GM21447 (cell line): ENCODE data around the gene ALG12.

Source experiments
- ATAC-seq: cut with Tn5 transposase; IDR thresholded peaks from one replicate; pipeline ENCODE4 v1.9.1; 2021; ENCODE audit not compliant: unreplicated experiment

ALG12 gene

DNA sequence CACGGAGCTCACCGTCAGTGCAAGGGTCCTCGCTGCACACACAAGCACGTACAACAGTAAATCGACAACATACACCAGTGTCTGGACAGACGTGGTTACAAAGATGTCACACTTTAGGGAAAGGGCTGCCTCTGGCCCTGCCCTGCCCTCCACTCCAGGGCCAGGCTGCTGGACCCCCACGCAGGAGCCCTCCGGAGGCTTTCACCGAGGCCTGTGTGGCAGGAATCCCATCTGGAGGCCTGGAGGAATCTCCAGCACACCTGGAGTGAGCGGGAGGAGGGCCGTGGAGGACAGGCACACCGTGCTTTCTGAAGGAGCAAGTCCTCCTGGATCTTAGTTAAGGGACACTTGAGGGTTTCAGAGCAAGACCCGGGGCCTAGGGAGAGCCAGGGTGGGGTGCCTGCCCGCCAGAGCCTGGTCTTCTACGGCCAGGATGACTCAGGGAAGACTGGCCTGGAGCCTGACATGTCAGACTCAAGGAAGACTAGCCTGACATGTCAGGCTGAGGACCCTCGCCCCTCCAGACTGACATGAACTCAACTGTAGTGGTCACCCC lies 40.2 kb upstream of the ALG12 start:
- ATAC-seq = no peak

DNA sequence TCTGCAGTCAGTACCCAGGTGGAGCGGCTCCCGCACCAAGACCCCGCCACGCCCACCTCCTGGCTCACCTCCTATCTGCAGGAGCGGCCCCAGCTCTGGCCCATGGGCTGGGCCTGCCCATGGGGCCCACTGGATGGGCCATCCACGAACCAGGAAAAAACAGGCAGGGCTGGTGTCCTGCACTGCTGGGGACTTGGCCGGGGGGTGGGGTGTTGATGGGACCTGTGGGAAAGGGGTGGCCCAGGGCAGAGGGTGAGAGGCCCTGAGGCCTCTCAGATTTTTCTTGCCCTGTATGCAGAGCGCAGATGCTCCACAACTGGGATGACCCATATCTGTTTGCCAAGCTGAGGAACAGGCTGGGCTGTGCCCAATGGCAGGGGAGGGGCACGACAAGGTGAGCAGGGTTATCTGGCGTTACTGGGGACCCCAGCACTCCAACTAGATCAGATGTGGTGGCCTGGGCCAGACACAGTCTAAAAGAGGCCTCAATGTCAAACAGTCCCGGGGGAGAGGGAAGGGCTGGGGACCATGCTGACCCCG lies 39.7 kb upstream of the ALG12 start:
- no peak for ATAC-seq

DNA sequence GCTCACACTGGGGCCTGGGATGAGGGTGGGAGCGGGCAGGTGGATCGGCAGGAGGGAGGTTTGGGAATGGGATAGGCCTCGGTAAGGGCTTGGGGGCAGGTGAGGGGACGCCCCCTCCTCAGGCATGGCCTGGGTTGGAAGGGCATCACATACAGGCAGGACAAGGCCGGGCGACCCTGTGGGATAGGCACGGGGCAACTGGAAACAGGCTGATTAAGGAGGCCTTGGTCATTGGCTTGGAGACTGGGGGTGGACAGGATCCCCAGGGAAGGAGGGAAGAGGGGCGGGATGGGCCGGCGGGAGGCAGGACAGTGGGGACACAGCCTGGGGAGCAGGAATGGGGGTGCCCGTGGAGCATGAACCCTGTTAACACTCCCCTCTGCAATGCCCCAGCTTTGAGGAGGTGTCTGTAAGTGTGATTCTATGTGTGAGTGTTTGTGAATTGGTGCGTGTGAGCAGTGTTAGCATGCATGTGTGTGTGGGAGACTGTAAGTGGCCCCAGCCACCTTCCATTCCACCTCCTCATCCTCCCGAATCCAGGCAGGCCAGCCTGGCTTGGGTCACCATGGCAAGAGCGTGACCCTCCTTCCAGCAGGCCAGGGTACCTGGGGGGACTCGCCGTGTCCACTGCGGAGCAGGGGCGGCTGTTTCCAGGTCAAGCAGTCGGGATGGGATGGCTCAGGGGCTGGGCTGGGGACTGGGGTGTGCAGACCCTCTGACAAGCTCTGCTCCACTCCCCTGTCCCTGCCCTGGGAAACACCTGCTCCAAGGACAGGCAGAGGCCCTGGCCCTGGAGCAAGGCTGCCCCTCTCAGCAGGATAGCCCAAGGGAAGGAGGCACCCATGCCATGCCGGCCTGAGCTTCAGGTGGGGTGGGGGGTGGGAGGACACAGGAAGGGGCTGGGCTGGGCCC lies 38.9 kb upstream of the ALG12 start:
- no peak for ATAC-seq

DNA sequence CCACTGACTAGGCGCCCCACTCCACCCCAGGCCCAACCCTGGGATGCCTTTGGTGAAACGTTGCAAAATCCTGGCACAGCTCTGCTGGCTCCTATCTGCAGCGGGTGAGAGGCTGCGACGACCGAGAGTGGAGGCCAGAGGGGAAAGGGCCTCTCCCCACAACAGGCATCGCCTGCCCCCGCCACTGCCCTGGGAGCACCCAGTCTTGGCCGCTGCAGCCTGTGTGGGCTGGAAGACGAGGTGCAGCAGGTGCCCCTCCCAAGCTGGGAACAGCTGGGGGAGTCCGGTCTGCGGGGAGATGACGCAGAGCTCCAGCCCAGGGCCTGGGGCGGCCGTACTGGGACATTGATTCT lies 38.2 kb upstream of the ALG12 start:
- no peak for ATAC-seq

DNA sequence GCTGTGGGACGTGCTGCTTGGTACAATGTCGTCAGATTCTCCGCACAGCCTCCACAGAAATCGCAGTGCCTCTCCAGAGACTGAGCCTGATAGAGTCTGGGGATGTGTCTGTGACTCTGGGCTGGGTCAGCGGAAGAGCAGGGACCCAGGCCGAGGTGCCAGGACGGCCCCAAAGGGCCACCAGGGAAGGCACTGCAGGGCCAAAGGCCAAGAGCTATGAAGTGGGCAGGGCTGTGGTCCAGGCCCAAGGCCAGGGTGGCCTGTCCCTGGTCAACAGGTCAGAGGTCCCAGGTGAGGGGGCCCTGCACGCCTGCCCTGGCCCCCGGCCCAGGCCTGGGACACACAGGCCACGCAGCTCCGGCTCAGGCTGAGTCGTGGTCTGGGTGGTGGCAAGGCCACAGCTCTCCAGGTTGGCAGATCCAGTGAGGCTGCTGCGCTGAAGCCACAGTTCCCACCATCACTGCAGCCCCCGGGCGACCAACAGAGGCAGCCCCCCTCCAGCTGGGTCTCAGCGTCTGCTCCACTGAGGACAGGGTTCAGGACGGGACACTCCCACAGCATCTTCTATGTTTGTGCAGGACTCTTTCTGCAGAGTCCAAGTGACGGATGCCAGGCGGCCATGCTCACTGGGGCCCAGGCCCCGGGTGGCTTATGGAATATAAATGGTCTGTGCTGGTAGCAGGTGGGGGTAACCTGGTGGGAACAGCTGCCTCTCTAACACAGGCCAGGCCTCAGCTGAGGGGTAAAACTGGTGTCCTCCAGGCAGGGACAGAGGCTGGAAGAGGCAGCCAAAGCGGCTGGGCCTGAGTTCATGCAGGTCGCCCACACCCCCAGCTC lies 37.6 kb upstream of the ALG12 start:
- ATAC-seq = no peak

DNA sequence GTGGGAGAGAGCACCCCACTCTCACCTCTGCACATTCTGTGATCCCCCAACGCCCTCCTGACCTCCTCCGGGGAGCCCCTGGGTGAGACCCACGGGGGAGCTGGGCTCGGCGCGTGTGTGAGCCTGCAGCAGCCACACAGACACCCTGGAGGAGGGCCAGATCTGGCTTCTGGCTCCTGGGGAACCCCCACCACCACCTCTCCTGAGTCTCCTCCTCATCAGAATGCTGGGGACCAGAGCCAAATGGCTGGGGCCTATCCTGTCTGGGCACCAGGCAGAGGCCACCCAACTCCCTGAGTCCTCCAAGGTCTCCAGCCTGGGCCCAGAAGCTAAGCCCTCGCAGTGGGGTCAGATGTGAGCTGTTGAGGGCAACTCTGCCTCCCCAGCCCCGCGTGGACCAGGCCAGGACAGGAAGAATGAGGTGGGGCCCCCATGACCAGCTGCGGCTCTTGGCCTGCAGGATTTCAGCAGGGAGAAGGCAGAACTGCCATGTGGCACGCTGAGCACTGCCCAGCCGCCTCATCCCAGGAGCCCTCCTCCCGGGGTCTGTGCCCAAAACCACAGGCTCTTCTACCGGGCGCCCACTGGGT lies 36.8 kb upstream of the ALG12 start:
- ATAC-seq = no peak

DNA sequence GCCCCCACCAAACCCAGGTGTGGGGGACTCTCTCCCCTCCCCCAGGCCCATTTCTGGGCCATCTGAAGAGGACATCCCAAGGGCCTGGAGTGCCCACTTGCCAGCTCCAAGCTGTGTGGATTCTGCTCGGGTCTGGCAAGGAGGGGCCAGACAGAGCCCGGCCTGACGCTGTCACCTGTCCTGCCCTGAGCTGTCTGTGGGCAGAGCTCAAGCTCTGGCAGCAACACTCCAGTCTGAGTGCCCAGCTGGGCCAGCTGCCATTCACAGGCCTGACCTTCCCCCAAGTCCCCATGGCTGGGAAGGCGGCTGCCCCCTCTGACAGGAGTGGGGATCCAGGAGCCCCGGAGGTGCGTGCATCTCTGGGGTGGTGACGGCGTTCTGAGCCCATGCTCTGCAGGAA lies 36.1 kb upstream of the ALG12 start:
- no peak for ATAC-seq

DNA sequence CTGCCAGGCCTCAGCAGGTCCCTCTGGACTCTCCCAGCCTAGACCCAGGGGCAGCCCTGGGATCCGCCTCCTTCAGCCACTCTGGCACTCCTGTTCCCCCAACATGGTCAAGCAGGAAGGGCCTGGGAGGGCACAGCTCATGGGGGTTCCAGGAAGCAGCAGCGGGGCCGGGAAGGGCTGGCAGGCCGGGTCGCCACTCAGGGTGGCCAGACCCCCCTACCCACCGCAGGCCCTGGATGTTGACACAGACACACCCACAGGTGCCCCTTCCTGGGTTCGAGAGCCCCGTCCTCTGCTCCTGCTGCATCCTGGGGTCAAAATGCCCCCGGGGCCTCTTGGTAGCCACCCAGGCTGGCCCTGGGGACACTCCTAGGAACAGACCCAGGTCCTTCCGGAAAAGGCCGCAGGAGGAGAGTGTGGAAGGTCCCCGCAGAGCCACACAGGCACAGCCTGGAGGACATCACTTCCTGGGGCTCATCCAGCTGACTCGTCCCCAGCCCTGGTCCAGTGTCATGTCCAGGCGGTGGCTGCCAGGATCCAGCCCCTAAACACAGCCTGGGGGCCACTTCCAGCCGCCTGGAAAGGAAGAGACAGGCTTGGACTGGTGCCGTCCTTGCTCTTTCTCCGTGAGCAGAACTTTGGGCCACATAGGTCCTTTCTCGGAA lies 35.6 kb upstream of the ALG12 start:
- ATAC-seq = no peak

DNA sequence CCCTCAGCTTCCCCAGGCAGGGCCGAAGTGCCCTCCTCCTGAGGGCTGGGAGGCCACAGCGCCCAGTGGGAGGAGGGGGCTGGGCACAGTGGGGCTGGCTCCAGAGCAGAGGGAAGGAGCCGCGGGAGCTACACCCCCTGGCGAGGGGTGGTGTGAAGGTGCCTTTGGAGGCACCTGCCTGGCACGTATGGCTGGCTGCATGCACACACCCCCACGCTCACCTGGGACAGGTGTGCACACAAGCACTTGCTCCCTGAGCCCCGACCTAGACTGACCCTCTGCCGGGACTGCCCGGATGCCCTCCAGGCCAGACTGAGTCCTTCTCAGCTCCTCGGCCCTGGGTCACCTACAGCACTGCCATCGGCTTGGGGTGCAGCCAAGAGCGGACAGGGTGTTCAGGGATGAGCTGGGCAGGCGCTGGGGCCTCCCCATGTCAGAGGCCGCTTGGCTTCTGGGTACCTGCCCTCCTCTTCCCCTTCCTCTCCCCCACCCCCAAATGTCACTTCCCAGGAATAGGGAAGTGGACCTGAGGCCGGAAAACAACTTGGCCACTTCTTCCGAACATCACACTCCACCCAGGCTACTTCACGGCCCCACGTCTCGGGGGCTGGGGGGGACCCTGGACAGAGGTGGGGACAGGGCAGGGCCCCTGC lies 34.9 kb upstream of the ALG12 start:
- ATAC-seq = no peak

DNA sequence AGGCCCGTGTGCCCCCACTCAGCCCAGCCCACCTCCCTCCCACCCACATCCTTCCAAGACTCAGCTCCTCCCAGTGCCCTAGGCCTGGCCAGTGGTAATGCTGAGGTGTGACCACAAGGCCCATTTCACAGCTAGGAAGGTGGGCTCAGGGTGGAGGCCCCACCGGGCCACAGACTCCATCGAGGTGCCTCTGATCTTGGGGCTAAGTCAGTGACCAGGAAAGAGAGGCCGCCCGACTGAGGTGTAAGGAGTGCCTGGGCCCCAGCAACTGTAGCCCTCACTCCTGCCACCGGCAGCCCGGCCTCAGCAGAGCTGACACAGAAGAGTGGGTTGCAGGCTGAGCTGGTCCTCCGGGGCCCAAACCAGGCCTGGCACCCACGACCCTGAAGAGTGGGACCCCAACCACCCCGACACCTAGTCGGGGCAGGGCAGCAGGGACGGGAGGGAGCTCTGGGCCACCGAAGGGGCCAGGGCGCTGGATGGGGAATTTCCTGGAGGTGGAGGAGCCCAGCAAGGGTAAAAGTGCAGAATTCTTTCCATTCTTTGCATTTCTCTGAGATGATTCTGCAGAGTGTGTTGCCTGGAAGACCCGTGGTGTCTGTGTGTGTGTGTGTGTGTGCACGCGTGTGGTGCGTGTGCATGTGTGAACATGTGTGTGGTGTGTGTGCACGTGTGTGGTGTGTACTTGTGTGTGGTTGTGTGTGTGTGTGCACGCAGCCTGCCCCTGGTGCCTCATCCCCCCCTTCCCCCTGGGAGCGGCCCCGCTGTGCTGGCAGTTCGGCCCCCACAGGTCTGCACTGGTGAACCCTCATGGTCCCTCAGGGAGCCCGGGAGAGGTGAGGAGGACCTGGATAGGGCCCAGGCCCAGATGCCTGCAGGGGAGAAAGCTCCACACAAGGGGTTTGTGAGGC lies 34.0 kb upstream of the ALG12 start:
- no peak for ATAC-seq

DNA sequence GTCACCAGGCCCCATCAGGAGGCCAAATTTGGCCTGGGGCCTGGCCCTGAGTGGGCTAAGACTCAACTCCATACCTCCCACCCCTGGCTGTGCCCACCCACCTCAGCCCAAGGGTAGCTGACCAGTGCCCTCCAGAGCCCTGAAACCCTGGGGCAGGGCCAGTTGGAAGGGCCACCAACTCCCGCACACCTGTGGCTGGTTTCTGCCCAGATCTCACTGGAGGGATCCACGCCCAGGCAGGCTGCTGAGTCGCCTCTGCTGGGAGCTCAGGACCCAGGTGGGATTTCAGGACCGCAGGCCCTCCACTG lies 33.4 kb upstream of the ALG12 start:
- no peak for ATAC-seq

DNA sequence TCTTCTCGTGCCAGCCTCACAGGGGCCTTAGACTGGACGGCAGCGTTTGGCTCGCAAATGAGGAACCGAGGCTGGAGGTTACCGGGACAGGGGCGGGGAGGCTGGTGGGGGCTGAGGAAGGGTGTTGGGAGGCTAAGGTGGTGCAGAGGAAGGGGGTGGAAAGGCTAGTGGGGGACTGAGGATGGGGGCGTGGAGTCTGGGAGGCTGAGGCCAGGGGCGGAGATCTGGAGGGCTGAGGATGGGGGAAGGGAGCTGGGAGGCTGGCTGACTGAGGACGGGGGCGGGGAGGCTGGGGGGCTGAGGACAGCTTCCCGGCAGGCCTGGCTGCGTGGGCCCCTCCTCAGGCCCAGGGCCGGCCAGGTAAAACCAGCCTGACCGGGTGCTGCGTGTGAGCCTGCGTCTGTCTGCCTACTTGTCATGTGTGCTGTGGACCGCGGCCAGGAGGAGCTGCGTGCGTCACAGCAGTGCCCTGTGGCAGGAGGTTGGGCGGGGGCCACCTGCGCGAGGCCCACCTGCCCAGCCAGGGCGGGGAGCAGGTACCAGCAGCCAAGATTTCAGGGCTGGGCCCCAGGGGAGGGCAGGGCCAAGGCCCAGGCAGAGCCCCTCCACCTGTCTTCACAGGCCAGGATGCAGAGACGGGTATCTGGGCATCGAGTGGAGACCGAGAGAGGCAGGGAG lies 32.9 kb upstream of the ALG12 start:
- no peak for ATAC-seq

DNA sequence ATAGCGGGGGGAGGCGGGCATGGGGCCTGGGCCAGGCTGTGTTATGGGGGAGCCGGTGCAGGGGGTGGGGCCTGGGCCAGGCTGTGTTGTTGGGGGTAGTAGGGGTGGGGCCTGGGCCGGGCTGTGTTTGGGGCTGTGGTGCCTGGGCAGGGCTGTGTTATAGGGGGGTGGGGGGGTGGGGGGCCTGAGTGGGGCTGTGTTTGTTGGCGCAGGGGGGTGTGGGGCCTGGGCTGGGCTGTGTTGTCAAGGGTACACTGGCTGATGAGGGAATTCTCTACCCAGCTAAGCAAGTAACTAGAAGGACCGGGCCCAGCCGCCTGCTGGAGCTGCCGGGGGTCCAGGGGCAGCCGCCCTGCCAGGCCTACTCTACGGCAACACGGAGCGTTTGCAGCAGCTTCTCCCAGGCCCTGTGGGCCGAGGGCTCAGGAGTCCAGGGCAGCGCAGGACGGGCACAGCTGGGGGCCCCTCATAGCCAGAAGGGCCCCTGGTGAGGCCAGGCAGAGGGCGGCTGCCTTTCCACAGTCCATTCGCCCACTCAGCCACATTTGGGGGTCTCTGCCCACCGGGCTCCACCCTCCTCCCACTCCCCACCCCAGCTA lies 32.3 kb upstream of the ALG12 start:
- ATAC-seq = no peak

DNA sequence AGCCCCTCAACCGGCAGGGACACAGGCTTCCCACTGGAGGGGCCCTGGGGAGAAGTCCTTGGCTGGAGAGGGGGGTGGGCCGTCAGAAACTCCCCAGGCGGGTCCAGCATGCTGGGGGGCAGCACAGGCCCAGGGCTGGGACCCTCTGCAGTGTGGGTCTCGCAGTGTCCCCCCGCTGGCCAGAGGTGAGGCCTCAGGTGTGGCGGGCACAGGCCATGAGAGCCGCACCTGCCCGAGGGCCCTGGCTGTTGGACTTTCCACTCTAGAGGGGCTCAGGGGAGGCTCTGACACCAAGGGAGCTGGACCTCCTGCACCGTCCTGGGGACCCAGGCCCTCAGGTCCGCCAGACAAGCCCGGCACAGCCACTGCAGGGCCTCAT lies 31.7 kb upstream of the ALG12 start:
- no peak for ATAC-seq

DNA sequence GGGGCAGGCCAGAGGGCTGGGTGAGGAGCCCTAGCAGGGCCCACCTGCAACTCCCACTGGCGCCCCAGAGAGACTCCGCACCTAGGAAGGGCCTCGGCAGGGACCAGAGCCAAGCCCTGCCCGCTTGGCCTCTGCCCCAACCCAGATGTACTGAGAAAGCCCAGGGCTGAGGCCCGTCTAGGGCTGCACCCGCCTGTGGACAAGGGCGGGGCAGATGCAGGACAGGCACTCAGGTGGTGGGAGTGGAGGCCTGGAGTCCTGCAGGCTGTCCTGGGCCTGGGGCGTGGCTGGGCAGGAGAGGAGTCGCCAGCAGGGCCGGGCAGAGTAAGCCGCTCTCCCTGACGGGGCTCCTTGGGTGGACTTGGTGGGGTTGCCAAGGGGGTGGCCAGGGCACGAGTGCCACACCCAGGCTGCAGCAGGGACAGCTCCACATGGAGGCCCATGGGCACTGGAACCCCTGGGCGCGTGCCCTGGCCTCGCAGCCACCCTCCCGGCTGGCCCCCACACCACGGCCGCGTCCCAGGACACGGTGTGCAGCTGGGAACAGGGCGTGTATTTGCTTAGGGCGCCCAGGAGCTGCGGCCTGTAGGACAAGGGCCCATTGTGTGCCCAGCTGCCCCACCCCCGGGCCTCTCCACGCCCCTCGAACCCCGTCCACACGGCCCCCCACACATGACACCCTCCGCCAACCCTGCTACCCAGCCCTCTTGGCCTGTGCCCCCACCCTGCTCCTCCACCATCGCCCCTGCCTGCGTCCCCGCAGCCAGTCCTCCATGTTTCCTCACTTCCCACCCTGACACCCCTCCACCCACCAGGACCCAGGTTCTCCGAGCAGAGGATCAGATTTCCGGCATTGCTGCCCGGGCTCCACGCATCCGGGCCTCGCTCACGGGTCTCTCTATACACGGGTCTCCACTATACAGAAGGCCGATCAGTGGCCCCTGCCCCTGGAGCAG lies 31.0 kb upstream of the ALG12 start:
- no peak for ATAC-seq

DNA sequence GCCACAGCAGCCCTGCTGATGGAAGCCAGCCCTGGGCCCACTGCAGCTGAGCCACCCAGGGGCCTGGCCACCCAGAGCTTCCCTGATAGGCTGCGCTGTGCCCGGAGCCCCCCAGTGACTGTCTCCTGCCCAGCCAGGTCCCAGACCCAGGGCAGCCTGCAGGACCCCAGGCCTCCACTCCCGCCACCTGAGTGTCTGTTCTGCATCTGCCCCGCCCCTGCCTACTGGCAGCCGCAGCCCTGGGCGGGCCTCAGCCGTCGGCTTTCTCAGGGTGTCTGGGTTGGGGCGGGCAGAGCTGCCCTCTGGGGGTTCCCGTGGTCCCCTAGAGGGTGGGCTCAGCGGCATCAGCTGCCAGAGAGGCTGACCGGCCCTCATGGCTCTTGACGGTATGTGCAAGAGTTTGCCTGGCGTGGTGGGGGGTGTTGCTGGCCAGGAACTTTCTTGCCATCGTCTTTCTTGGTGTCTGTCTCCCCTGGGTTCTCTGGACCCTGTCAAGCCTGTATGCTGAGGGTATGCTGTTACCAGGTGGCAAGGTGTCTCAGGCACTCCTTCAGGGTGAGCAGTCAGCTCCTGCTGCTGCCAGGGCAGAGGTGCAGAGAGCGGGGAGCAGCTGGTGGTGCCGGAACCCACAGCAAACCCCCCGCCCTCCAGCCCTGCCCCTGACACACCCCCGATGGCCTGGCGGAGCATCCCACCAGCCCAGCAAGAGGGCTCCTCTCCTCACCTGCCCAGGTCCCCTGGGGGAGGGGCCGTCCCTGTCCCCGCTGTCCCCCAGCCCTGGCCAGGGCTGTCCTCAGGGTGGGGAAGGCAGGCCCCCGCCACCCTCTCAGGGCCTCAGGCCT lies 30.1 kb upstream of the ALG12 start:
- no peak for ATAC-seq

DNA sequence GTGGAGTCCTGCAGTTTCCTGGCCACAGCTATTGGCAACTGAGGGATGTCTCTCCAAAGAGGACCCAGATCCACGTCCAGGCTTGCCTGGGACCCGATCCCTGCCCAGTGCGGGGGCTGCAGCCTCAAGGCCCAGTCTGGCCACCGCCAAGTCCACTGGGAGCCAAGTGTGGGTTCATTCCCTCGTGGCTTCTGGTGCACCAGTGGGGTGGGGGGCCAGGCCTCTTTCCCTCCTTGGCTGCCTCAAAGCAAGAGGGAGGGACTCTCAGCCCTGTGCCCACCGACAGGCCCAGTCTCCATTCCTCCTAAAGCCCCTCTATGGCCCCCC lies 29.0 kb upstream of the ALG12 start:
- ATAC-seq = no peak
